Osteoblast (primary cell): ENCODE results near the gene SMYD1. TPM values are rescaled to one million over a fixed set of nuclear protein-coding genes. Genes with fewer than 3 reads are reported as not detected.

ENCODE experiments used
- DNase-seq: peaks from one replicate; pipeline ENCODE4 v3.0.0; 2011; ENCODE audit warnings: low spot score, mixed read lengths; ENCODE audit not compliant: insufficient read length; ENCODE audit errors: missing footprints
- H2AFZ ChIP-seq: 2 replicates; pipeline ENCODE4 v1.6.0; 2011; ENCODE audit warnings: mild to moderate bottlenecking, low read length
- H3K27ac ChIP-seq: 2 replicates; pipeline ENCODE4 v1.5.1; 2011; ENCODE audit warnings: mild to moderate bottlenecking, low read depth, low read length, moderate library complexity
- H3K27me3 ChIP-seq: 2 replicates; pipeline ENCODE4 v1.6.0; 2012; ENCODE audit warnings: mild to moderate bottlenecking, control low read depth, inconsistent platforms, low read length, moderate library complexity; ENCODE audit not compliant: insufficient read depth
- H3K36me3 ChIP-seq: 2 replicates; pipeline ENCODE4 v1.5.1; 2011; ENCODE audit warnings: mild to moderate bottlenecking, low read length, control low read depth, moderate library complexity; ENCODE audit not compliant: insufficient read depth
- H3K4me1 ChIP-seq: 2 replicates; pipeline ENCODE4 v1.5.1; 2011; ENCODE audit warnings: mild to moderate bottlenecking, low read length, control low read depth, moderate library complexity; ENCODE audit not compliant: insufficient read depth
- H3K4me2 ChIP-seq: 2 replicates; pipeline ENCODE4 v1.6.0; 2011; ENCODE audit warnings: mild to moderate bottlenecking, low read length; ENCODE audit not compliant: insufficient read depth
- H3K4me3 ChIP-seq: fragments of 200-600 bp; sonication (generic); 3 replicates; pipeline ENCODE4 v1.5.1; 2012; ENCODE audit warnings: mild to moderate bottlenecking, low read length, inconsistent platforms; ENCODE audit not compliant: insufficient read depth
- H3K79me2 ChIP-seq: 2 replicates; pipeline ENCODE4 v1.6.0; 2012; ENCODE audit warnings: mild to moderate bottlenecking, low read length, control low read depth, inconsistent platforms; ENCODE audit not compliant: insufficient read depth
- H3K9me3 ChIP-seq: 2 replicates; pipeline ENCODE4 v1.5.1; 2011; ENCODE audit warnings: low read depth, low read length, control low read depth
- H4K20me1 ChIP-seq: 2 replicates; pipeline ENCODE4 v1.6.0; 2012; ENCODE audit warnings: mild to moderate bottlenecking, low read length, control low read depth; ENCODE audit not compliant: insufficient read depth
- total RNA-seq: library from RNA; depleted of rRNA; stranded (reverse); fragments of >200 nt; gene quantifications from 2 replicates; pipeline ENCODE4 v1.2.3, GENCODE V29; 2012
- TF ChIP-seq, protein P1 (sequence below): IDR thresholded peaks from 2 replicates; pipeline ENCODE4 v1.5.1; 2011; ENCODE audit warnings: mild to moderate bottlenecking, low read depth, low read length, moderate library complexity; ENCODE audit errors: extremely low read depth

The SMYD1 gene
- total RNA-seq, 1 donor, result not detected

DNA sequence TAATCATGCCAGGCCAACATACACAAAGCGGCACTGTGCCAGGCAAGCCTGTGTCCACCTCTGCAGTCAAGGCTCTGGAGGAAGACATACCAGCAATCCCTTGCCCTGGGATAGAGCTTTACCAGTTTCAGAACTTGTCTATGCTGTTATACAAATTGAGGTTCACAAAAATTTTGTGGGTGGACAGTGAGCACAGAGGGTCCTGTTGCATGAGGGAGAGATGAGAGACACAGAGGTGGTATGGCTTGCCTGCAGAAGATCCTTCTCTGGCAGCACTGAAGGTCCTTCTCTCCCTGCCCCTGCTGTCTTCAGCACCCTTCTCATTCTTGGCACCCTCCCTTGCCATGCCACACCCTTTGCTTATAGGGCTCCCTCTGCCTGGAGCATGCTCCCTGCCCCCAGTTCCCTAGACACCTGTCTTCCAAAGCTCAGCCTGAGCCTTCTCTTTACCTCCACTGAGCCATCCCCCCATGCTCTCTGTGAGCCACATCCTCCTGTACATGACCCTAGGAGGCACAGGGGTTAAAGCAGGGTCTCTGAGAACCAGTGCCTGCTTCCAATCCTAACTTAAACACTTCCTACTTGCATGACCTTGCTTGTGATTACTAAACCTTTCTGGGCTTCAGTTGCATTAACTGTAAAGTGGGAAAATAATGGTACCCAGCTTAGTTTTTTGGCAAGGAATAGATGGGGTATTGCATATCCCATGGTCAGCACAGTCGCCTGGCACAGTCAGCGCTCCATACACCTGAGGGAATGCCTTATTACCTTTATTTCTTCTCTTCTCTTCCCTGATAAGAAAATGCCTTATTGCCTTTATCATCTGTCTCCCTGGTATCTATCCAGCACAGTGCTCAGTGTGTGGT is 59.4 kb downstream of the SMYD1 start:
- Histone ChIP-seq H2AFZ (no peak overlapping the region), H4K20me1 (no peaks in the 10 kb centered on the region), H3K36me3 (no peaks in the 10 kb centered on the region), H3K4me1 (no peaks in the 10 kb centered on the region), H3K27ac (no peak overlapping the region), H3K4me2 (no peak overlapping the region), H3K4me3 (no peak overlapping the region), H3K79me2 (no peaks in the 10 kb centered on the region), H3K27me3 (no peaks in the 10 kb centered on the region), H3K9me3 (no peaks in the 10 kb centered on the region)
- TF ChIP-seq, protein P1, sequence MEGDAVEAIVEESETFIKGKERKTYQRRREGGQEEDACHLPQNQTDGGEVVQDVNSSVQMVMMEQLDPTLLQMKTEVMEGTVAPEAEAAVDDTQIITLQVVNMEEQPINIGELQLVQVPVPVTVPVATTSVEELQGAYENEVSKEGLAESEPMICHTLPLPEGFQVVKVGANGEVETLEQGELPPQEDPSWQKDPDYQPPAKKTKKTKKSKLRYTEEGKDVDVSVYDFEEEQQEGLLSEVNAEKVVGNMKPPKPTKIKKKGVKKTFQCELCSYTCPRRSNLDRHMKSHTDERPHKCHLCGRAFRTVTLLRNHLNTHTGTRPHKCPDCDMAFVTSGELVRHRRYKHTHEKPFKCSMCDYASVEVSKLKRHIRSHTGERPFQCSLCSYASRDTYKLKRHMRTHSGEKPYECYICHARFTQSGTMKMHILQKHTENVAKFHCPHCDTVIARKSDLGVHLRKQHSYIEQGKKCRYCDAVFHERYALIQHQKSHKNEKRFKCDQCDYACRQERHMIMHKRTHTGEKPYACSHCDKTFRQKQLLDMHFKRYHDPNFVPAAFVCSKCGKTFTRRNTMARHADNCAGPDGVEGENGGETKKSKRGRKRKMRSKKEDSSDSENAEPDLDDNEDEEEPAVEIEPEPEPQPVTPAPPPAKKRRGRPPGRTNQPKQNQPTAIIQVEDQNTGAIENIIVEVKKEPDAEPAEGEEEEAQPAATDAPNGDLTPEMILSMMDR, result no peak
- DNase-seq, result no peak

DNA sequence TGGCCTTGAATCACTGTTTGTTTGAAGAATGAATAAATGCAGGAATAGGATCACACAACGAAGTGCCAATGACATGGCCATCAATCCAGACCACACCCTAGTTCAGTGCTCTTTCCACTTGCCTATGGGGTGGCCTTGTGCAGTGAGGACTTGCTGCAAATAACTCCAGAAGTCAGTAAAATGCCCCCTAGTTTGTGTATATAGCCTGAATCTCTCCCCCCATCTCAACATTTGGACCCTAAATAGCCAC is 59.9 kb downstream of the SMYD1 start:
- no peak overlapping the region for H2AFZ ChIP-seq
- no peak overlapping the region for H3K4me2 ChIP-seq
- TF ChIP-seq, protein P1, result no peak
- no peaks in the 10 kb centered on the region for H3K79me2 ChIP-seq
- no peaks in the 10 kb centered on the region for H4K20me1 ChIP-seq
- no peak overlapping the region for H3K27ac ChIP-seq
- no peaks in the 10 kb centered on the region for H3K27me3 ChIP-seq
- no peaks in the 10 kb centered on the region for H3K9me3 ChIP-seq
- no peaks in the 10 kb centered on the region for H3K36me3 ChIP-seq
- no peak for DNase-seq
- no peak overlapping the region for H3K4me3 ChIP-seq
- H3K4me1 ChIP-seq, result no peaks in the 10 kb centered on the region

DNA sequence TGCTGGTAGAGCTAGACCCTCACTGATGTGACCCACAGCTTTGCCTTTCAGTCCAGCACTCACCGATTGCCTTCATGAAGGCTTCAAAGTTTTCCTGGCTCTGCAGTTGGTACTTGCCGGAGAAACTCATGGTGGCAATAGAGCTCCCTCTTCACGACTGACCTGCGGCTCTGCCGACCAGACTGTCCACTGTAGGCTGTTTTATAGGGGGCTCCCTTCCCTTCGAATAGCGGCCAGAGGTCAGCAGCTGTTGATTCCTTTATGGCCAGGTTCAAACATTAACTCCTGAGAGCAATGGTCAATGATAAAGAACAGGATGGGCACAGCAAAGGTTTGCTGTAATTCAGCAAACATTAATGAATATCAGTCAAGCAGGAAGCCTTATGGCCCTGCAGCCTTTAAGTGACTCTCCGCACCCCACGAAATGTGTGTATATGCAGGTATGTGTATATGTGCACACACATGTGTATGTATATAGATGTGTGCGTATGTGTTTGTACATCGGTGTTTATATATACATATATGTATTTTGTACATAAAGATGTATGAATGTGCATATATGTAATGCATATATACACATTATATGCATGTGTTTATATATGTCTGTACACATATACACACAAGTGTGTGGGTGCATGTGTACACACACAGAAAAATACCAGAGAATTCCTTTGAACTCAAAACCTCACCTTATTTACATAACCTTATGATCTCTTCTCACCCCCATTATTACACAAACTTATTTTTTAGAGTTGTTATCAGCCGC is 60.4 kb downstream of the SMYD1 start, which contains the start of gene FABP1:
FABP1 (minus strand) TSS at position 175 of the 766 bp plus-strand sequence; CDS start at position 130, 45 bp downstream.
- Histone ChIP-seq H3K4me1 (no peaks in the 10 kb centered on the region), H3K79me2 (no peaks in the 10 kb centered on the region), H4K20me1 (no peaks in the 10 kb centered on the region), H3K4me3 (no peak within 1 kb of the TSS), H3K27ac (no peak within 1 kb of the TSS), H3K27me3 (no peaks in the 10 kb centered on the region), H3K4me2 (no peak within 1 kb of the TSS), H3K9me3 (no peaks in the 10 kb centered on the region), H2AFZ (no peak within 1 kb of the TSS), H3K36me3 (no peaks in the 10 kb centered on the region)
- DNase-seq, result no peak
- TF ChIP-seq, protein P1, result no peak

DNA sequence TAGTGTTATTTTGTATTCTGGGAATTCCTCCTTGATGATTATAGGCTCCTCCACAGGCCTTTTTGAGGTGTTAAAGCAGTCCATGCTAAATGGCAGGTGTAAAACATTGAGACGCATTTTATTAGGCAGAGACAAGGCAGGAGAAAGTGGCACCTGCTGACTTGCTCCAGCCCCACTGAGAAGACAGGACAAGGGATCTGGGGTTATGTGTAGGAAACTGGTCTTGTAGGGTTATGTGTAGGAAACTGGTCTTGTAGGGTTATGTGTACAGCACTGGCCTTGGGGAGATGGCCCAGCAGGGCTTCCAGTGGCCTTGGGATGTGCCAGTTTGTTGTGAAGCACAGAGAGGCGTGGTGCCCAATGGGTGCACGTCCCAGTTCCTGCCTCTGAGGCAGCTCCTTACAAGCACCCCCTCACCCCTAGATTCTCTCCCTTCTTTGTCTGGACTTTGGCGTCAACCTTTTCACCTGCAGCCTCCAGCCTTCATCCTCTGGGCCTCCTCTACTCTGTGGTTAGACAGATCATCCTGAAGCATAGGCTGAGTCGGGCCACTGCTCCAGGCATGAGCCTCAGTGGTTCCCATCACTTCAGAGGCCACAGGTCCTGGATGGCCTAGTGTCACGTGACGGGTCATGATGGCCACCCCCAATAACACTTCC is 61.2 kb downstream of the SMYD1 start:
- Histone ChIP-seq H3K4me2 (no peak overlapping the region), H3K36me3 (no peaks in the 10 kb centered on the region), H3K27me3 (no peaks in the 10 kb centered on the region), H3K4me3 (no peak overlapping the region), H3K9me3 (no peaks in the 10 kb centered on the region), H3K27ac (no peak overlapping the region), H2AFZ (no peak overlapping the region), H4K20me1 (no peaks in the 10 kb centered on the region), H3K4me1 (no peaks in the 10 kb centered on the region), H3K79me2 (no peaks in the 10 kb centered on the region)
- TF ChIP-seq, protein P1, result no peak
- DNase-seq, result no peak
